ENCODE data around the gene TCL1B.
"Not testable (repeated sequence)": the region's sequence is repeated elsewhere in the genome, so short reads cannot be mapped to it uniquely, and the experiment has no call there.

Gene TCL1B

DNA sequence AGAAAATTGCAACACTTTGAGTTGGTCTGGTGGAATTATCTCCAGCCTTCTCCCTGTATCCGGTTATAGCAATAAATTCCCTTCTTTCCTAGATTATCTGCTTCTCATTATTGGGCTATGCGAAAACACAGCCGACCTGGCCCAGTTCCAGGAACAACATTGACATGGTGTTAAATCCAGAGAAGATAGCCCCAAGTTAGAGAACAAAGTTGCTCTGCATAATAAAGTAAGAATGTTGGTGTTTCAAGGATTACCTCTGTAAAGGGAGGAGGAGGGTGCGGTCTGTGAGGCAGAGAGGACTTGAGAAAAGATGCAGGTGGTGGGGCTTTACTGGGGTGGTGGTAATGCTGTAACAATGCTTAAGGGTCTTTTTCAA, 15.6 kb downstream of the TCL1B start:
- DNase-seq (ENCODE audit: low read depth in 2 of 2), result no peak

DNA sequence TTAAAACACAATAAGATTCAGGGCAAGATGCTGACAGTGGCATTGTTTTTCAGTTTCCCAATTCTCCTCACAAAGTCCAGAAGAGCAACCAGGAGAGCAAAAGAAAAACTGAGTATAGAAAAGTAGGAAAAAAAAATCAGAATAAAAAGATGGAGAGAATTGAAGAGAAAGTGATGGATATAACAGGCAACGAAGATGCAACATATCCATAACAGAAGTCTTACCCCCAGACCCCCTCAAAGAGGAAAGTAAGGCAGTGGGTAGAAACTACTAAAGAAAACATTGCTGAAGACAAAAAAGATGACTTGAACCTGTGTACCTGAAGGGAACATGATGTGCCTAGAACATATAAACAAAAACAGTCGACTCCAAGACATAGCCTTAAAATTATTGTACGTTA, 17.1 kb downstream of the TCL1B start:
- DNase-seq (ENCODE audit: low read depth in 2 of 2), result no peak

DNA sequence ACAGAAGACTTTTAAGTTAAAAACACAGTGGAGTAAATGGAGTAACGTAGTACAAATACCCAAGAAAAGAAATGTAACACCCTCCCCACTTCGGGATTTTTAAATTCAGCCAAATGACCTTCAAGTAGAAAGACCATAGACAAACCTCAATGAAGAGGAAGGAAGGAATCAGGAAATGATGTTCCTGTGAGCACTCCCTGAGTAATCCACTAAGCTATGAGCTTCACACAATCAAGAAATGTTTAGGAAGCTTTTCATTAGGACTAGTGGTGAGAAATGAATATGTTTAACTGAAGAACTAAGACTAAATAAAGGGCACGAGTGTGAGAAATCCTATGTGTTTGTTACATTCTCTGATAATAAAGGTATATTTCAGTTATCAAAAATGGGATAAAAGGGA, 17.6 kb downstream of the TCL1B start:
- no peak for DNase-seq (ENCODE audit: low read depth in 2 of 2)

DNA sequence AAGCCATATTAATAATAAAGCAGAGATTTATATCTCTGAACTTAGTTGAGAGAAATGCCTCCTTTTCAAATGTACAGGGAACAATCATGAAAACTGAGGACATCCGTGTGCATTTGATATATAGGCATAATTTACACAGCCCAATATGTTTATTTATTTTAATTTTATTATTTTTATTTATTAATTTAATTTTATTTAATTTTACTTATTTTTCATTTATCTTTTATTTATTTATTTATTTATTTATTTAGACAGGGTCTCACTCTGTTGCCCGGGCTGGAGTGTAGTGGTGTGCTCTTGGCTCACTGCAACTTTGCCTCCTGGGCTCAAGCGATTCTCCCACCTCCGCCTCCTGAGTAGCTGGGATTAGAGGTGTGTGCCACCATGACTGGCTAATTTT, 19.3 kb downstream of the TCL1B start:
- no peak for DNase-seq (ENCODE audit: low read depth in 2 of 2)

DNA sequence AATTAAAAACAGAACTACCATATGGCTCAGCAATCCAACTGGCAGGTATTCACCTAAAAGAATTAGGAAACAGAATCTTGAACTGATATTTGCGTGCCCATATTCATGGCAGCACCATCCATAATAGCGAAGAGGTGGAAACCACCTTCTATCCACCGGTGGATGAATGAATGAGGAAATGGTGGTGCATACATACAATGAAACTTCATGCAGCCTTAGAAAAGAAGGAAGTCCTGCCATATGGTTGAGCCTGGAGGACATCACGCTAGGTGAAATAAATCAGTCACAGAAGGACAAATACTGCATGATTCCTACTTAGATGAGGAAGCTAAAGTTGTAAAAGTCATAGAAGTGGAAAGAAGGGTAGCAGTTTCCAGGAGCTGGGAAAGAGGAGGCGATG, 21.1 kb downstream of the TCL1B start:
- DNase-seq (ENCODE audit: low read depth in 2 of 2), result no peak

DNA sequence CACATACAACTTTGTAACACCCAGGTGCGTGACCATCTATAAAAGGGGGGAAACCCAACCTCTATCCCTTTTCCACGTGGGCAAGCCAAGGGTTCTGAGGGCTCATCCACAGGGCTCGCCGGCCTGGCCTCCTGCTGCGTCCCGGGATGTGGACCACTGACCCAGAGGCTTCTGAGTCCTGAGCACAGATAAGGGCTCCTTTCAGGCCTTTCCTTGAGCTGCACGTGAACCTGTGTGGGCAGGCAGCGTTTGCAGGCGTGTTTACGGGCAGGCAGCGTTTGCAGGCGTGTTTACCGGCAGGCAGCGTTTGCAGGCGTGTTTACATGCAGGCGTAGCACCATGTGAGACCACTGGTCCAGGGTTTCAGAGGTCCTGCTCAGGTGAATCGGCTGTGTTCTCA, 23.9 kb downstream of the TCL1B start:
- DNase-seq (ENCODE audit: low read depth in 2 of 2), result no peak

DNA sequence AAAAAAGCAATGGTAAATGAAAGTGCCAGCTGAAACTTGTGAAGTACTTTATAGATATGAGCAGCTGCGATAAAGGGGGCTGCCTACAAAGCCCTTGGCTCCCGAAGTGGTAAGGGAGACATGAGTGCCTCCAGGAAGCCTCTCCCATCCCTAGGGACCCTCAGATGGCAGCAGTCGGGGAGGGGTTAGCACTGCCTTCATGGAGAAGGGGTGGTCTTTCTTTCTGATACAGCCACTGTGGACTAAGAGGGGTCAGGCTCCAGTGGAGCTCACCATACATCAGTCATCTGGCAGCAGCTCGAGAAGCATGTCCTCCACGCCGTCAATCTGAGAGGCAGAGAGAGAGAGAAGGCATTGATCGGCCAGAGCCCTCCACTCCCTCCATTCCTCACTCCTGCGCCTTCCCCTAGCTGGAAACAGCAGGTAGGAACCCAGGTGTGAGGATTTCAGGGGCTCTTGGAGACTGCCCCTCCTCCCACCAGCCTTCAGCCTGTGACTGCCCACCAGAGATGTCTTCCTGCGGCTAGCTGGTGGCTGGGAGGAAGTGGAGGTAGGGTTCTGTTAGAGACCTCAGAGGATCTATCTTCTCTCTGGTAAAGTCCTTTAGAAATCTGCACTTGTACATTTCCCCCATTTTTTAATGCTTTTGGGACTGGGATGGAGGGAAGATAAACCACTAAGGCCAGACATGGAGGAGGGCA, 25.4 kb downstream of the TCL1B start:
- DNase-seq (ENCODE audit: low read depth in 2 of 2), result no peak

DNA sequence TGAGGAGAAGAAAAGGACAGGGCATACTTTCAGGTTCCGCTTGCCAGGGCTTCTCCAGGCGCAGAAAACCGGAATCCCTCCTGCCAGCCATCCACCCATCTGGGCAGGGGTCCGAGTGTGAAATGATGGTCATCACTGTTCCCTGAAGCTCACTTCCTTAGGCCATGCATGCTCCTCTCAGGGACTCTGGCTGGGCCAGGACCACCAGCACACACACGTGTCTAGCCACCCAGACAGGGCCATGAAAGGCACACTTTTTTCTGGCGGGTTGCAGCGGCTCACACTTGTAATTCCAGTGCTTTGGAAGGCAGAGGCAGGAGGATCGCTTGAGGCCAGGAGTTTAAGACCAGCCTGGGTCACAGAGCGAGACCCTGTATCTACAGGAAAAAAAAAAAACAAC, 26.2 kb downstream of the TCL1B start:
- DNase-seq (ENCODE audit: low read depth in 2 of 2), result no peak

DNA sequence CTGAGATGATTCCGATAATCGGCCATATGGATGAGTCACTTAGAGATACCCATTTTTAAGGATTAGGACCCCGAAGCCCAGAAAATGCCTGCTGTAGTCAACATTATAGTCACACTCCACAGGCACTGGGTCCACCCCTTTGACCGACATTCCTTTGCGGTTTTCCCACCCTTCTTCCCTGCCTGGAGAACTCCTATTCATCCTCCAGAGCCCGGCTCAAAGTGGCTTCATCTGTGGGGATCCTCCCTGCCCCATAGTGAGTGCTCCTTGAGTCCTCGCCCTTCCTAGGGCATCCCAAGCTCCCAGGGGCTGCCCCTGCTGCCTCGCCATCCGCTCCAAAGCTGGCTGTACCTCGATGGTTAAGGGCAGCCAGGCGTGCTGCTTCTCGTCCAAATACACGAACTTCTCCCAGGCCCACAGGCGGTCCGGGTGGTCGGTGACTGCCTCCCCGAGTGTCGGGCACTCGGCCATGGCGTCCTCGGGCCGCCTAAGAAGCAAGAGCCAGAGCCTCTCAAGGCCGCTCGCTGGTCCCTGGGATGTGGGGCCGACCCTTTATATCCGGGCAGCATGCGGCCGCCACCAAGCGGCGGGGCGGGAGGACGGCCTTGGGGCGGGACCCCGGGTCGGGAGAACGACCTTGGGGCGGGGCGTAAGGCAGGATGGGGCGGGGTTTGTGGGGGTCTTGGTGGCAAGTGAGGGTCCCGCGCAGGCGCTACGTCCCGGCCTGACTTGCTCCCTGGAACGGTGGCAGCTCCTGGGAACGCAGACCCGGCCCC, 27.6 kb downstream of the TCL1B start, which contains the start of gene TCL1A:
TSS of gene TCL1A (minus strand) at position 530 of the 776 bp plus-strand sequence. CDS start at position 471, 59 bp downstream.
- DNase-seq (ENCODE audit: low read depth in 2 of 2), result no peak

DNA sequence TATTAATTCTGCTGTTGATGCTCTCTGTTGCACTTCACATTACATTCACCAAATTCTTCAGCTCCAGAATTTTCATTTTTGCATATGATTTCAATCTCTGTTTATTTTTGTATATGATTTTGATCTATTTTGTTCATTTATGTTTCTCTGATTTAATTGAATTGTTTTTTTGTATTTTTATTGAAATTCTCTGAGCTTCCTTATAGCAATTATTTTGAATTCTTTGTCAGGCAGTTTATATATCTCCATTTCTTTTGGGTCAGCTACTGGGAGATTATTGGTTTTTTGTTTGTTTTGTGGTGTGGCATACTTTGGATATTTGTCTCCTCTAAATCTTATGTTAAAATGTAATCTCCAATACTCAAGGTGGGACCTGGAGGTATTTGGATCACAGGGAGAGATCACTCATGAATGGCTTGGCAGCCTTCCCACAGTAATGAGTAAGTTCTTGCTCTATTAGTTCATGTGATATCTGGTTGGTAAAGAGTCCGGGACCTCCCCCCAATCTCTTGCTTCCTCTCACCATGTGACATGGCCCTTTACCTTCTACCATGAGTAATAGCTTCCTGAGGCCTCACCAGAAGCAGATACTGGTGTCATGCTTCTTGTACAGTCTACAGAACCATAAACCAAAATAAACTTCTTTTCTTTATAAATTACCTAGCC, 36.4 kb downstream of the TCL1B start:
- DNase-seq (ENCODE audit: low read depth in 2 of 2), result no peak

DNA sequence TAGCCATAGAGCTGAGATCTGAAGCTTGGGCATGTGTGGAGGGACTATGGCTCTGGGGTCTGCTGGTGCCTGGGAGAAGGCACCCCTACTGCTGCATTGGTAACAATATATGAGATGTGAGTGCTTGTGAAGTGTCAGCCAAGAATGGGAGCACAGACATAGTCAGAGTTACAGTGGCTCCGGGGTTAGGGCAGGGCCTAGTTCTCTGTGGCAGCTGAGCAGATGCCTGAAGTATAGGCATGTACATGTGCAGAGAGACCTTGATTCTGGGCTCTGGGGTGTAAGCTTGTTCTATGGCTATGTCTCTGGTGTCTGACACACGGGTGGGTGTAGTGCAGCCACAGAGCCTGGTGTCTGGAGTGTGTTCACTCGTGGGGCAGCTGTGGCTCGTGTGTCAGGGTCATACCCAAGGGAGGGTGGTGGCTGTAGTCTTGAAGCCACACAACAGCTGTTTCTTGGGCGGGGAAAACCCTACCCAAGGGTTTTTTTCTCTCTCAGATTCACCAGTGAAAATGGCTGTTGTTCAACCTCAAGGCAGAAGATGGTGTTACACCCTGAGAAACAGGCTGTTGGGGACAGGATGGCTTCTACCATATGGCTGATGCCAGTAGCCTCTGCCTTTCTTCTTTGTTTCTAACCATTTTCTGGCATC, 39.6 kb downstream of the TCL1B start:
- DNase-seq (ENCODE audit: low read depth in 2 of 2), result no peak

DNA sequence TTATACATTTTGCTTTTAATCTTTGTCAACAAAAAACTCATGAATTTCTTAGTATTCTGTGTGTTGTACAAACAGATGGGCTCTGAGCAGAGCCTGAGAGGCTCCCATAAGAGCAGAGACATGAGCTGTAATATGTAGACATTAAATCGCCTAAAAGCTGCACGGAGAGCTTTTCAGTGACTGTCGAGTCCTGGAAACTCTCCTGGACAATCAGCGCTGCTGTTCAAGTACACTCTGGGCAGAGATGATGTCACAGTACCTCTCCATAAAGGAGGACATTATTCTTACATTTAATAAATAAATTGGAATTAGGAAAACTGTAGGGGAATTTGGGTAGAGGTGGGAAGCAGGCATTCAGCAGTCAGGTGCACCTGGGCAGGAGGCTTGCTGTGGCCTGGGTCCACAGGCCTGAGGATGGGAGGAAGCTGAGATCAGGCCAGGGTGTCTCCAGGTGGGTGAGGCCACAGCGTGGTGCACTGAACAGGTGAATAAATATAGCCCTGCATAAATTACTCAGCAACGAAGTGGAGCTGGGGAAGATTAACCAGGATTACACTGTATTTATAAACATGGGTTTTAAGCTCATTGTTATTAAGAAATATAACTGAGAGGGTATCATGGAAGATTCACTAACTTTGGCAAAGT, 41.0 kb downstream of the TCL1B start:
- no peak for DNase-seq (ENCODE audit: low read depth in 2 of 2)

DNA sequence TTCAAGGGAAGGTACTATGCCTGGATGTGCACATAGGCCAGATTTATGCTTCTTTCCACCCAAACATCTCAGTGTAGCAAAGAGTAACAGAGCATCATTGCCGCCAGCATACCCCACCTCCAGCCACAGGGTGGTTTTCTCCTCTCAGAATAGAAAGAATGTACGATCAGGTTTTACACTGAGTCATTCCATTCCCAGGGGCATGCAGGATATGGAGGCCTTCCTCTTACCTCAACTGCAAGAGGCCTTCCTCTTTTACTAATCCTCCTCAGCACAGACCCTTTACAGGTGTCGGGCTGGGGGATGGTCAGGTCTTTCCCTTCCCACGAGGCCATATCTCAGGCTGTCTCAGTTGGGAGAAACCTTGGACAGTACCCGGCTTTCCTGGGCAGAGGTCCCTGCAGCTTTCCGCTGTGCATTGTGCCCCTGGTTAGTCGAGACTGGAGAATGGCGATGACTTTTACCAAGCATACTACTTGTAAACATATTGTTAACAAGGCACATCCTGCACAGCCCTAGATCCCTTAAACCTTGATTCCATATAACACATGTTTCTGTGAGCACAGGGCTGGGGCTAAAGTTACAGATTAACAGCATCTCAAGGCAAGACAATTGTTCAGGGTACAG, 43.3 kb downstream of the TCL1B start:
- DNase-seq (ENCODE audit: low read depth in 2 of 2), result not testable (repeated sequence)

DNA sequence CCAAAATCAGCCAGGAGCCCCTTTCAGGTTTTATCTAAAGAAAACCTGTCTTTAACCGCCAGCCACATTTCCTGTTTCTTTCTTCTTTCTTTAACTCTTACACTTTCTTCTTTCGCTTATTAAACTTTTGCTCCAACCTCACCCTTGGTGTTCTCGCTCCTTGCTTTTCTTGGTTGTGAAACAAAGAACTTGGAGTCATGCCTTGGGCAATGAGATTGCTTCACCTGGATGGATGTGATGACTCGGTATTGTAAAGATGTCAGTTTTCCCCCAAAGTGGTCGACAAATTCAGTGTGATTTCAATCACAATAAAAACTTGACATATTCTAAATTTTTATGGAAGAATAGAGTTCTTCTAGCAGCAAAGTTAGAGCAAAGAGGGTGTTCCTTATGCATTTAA, 43.9 kb downstream of the TCL1B start:
- DNase-seq (ENCODE audit: low read depth in 2 of 2), result no peak

DNA sequence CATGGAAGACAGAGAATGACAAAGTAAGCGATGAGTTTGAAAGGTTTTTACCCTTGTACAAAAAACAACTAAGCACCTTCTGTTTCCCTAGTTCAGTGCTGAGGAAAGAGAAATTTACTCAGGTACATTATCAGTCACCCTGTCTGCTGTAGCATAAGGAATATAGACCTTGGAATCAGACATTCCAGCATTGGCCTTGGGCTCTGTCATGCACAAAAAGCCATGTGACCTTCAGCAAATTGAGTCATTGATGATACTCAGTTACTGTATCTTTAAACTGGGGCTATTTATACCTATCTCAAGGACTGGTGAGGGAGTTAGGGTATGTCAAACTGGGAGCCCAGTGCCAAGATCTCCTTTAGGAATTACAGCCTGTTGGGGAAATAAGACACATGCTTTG, 47.0 kb downstream of the TCL1B start:
- no peak for DNase-seq (ENCODE audit: low read depth in 2 of 2)

DNA sequence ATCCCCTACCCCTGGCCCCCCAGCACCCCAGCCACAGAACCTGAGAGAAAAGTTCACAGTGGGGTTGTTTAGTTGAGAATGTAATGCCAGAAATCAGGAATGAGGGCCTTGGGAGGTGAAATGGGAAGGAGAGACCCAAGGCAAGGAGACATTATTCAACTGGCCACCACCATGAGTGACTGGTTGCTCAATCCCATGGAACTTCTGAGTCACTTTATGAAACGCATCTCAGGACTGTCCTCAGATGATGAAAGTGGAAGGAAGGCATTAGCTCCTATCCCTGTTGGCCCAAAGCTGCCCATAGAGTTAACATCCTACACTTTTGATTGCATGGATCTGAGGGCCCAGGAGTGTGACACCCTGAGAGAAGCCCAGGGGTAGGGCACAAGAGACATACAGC, 53.1 kb downstream of the TCL1B start:
- DNase-seq (ENCODE audit: low read depth in 2 of 2), result no peak

DNA sequence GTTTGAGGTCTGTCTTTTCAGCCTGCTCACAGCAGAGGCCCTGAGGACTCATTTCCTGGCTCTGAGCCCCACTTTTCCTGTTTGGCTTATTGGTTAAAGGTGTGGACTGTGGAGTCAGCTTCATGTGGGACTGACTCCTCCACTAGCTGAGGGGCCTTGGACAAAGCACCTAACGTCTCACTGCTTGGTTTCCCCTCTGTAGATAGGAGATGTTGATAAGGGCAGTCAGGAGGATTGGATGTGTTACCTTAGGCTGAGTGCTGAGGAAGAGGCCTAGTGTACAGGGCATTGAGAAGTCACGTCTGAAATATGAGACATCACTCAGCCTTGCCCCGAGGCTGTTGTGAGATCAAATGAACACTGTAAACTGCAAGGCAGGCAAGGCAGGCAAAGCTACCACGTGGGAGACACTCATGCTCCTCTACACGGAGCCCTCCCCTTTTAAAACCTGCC, 54.8 kb downstream of the TCL1B start:
- no peak for DNase-seq (ENCODE audit: low read depth in 2 of 2)

DNA sequence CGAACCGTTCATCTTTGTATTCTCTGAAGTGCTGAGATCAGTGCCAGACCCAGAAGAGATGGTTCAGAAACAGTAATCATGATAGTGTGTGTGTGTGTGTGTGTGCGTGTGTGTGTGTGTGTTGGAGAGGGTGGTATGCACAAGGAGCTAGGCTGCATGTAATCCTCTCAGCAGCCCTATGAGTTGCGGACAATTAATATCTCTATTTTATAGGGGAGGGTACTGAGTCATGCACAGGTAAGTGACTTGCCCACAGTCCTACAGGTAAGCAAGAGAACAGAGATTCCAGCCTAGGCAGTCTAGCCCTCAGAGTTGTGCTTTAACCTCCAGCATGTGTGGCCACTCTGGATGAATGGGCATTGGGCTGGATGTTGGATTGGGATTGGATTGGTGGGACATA, 55.6 kb downstream of the TCL1B start:
- DNase-seq (ENCODE audit: low read depth in 2 of 2), result no peak
